ENCODE data around the gene ABCC3. TPM values are rescaled to one million over a fixed set of nuclear protein-coding genes. Genes with fewer than 3 reads are reported as not detected.
"Not testable (repeated sequence)": the region's sequence is repeated elsewhere in the genome, so short reads cannot be mapped to it uniquely, and the experiment has no call there.

The ABCC3 gene
- total and polyA plus RNA-seq, 2 of the 8 experiments (the other 6 are each of a cell fraction or from before 2014, with no cell fraction given) = 0.35 to 0.37 TPM

DNA sequence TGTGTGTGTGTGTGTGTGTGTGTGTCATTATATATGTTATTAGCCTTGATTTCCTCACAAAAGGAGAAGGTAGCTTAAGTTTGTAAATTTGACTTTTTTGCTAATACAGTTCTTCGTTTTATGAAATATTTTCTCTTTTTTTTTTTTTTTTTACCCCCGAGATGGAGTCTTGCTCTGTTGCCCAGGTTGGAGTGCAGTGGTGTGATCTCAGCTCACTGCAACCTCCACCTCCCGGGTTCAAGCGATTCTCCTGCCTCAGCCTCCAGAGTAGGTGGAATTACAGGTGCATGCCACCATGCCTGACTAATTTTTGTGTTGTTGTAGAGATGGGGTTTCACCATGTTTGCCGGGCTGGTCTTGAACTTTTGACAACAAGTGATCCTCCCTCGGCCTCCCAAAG is 89.9 kb downstream of the ABCC3 start:
- DNase-seq (ENCODE audit: low read depth in 1 of 2, low spot score in 2 of 2); H3K4ac ChIP-seq (replicated peaks; ENCODE audit: insufficient read length, low read depth, low read length); H4K5ac ChIP-seq (ENCODE audit: insufficient read length, low read depth, low read length); H3K23me2 ChIP-seq (ENCODE audit: low read depth, low read length); H3K4me1 ChIP-seq (replicated peaks in 1 of 4; ENCODE audit: control insufficient read depth in 3 of 4, insufficient read depth in 4 of 4, low read length in 3 of 4); H3K9me3 ChIP-seq (ENCODE audit: insufficient read depth in 2 of 2, low read depth in 1 of 2, low read length in 1 of 2); H4K91ac ChIP-seq (replicated peaks; ENCODE audit: insufficient read length, low read length); FAIRE-seq; H2BK20ac ChIP-seq (ENCODE audit: low read length); H2AFZ ChIP-seq (ENCODE audit: low read length); H3K18ac ChIP-seq (ENCODE audit: extremely low read depth, low read length); H2BK5ac ChIP-seq (ENCODE audit: low read depth, low read length); H2BK120ac ChIP-seq (replicated peaks; ENCODE audit: low read depth, low read length); H3K27me3 ChIP-seq (replicated peaks in 1 of 4; ENCODE audit: control insufficient read depth in 3 of 4, extremely low read depth in 1 of 4, insufficient read depth in 3 of 4, low read length in 3 of 4); H4K8ac ChIP-seq (ENCODE audit: extremely low read depth, insufficient read depth, low read length); H3K27ac ChIP-seq (ENCODE audit: low read depth, low read length); H2BK15ac ChIP-seq (ENCODE audit: low read length); H3K56ac ChIP-seq (replicated peaks; ENCODE audit: insufficient read length, low read depth, low read length); H3K4me3 ChIP-seq (ENCODE audit: extremely low read depth in 1 of 4, insufficient read depth in 2 of 4, low read depth in 3 of 4, low read length in 4 of 4); H3K23ac ChIP-seq (ENCODE audit: insufficient read length); H3K36me3 ChIP-seq (ENCODE audit: control insufficient read depth in 2 of 4, insufficient read depth in 4 of 4, low read length in 3 of 4); H2BK12ac ChIP-seq (ENCODE audit: low read depth, low read length); H3K9ac ChIP-seq (replicated peaks in 1 of 4; ENCODE audit: extremely low read depth in 1 of 4, low read depth in 3 of 4, low read length in 3 of 4); H3K4me2 ChIP-seq (ENCODE audit: insufficient read depth in 1 of 2, low read depth in 2 of 2, low read length in 2 of 2); H2AK5ac ChIP-seq (ENCODE audit: low read depth, low read length); CTCF ChIA-PET (ENCODE audit: partially characterized antibody); H3K14ac ChIP-seq (ENCODE audit: insufficient read length); H3K79me1 ChIP-seq (ENCODE audit: low read depth, low read length): not testable (repeated sequence)
- WGBS, 2 experiments (ENCODE audit: extremely low coverage in 1 of 2, insufficient coverage in 1 of 2, insufficient read length in 1 of 2, insufficient replicate concordance in 2 of 2, low coverage in 1 of 2, low lambda C conversion rate in 2 of 2, missing lambda C conversion rate in 1 of 2) = 91% methylated on average over 5 of the region's 6 CpGs; no CpG with 5 or more reads in 1 of the 2 experiments
- peaks cover 34 to 41% of the 10 kb centered on the region in 2 experiments for H4K20me1 ChIP-seq (replicated peaks in 1 of 2; ENCODE audit: control insufficient read depth in 1 of 2, insufficient read depth in 2 of 2, low read length in 2 of 2)
- POLR2A ChIA-PET (ENCODE audit: partially characterized antibody) = interaction anchor here (0.6 to 0.9 kb wide), 5 partner anchors 13 to 428 kb away, joined by 3 to 4 read pairs (median 3); no protein-coding TSS in a partner anchor
- H3K79me2 ChIP-seq (ENCODE audit: control insufficient read depth in 1 of 2, insufficient read depth in 2 of 2, low read length in 2 of 2) = peaks cover 86 to 100% of the 10 kb centered on the region in 2 experiments

All from H1 (cell line).